HPDE6-E6E7 (cell line): ENCODE results near the gene SLCO2A1.
"Not testable (repeated sequence)": the region's sequence is repeated elsewhere in the genome, so short reads cannot be mapped to it uniquely, and the experiment has no call there.

ENCODE experiments used
- DNase-seq: peaks from one replicate; pipeline ENCODE4 v3.0.0; 2011; ENCODE audit warnings: missing footprints; ENCODE audit errors: extremely low spot score

The SLCO2A1 gene

DNA sequence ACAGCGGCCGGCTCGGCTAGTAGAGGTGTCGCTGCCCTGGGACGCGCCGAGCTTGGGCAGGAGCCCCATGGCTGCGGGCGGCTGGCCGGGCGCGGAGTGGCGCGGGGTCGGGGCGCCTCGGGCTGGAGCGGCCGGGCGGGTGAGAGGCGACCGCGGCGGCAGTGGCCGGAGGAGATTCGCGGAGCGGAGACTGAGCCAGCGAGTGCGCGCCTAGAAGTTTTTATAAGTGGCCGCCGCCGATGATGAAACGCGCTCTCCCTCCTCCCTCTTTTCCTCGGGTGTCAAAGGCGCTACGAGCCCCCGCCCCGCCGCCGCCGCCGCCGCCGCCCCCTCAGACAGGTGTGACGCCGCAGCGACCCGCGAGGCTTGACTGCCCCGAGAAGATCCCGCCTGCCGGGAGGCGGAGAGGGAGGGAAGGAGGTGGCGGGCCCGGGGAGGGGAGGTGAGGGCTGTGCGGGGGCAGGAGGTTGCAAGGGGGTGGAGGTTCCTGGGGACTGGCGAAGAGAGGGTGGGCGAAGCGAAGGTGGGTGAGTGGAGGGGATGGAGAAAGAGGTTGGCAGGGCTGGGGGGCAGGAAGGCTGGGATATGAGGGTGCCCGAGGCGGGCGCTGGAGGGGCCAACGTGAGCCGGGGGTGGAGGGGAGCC is at the start of gene SLCO2A1:
Gene SLCO2A1 (minus strand): TSS at position 192 of the 645 bp plus-strand sequence. CDS start 123 bp downstream, at position 69.
- DNase-seq: no peak

DNA sequence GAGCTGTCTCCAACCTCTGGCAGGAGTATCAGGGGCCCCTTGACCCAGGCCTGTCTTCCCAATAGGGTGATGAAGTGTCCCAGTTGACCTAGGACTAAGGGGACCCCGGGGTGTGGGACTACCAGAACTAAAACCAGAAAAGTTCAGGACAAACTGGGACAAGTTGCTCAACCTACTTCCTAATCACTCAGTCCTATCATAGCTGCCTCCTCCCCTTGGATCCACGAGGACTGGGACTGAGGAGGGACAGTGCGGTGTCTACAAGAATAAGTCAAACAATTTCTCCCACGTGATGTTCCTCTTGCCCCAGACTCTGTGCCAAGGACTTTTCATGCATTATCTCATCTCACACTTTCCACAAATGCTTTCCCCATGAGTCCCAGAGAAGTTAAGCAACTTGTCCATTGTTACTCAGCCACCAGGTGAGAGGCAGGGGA is 49.4 kb upstream of the SLCO2A1 start:
- no peak for DNase-seq

DNA sequence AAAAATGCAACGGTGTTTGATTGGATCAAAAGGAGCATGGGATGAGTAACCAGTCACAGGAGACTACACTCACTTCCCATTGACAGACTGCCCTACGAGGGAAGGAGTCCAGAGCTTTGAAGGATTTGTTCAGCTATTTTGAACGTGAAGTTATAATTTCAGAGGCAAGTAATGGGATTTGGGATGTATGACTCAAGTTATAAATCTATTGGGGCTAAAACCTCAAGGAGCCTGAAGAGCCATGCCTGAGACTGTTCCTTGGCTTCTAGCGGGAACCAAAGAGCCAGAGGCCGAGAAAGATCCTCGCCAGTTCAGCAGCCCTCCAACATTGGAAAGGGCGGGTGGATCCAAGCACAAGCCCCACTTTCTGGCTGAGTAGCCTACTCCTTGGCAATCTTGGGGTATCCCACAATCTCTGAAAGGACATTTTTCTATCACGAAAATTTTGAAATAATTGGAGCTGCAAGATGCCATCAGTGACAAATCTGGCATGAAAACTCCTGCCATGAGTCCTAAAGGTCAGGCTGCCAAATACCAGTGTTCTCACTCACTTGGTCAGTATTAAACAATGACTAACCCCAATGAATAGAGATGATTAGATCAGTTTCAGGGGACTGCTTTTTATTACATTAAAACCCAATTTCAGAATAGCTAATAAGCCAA is 48.6 kb upstream of the SLCO2A1 start:
- no peak for DNase-seq

- DNase-seq: no peak
Observed at GRCh38 chr3:134077649-134078161, 48.0 kb upstream of the SLCO2A1 start.

DNA sequence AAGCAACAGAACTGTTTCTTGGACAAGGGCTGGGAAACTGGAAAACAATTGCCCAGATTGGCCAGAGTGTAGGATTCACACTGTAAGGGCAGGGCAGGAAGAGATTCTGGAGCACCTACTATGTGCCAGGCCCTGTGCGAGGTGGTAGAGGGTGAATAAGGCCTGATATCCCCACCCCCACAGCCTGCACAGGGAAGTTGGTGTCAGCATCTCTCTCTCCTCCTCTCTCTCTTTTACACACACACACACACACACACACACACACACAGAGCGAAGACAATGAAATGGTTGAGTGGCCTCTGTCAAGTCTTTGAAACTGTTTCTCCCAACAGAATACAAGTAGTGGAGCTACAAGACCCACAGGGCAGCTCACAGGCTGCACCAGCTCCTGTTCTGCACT is 47.1 kb upstream of the SLCO2A1 start:
- no peak for DNase-seq

GRCh38 chr3:134075846-134076245 is 46.1 kb upstream of the SLCO2A1 start:
- DNase-seq: no peak

DNA sequence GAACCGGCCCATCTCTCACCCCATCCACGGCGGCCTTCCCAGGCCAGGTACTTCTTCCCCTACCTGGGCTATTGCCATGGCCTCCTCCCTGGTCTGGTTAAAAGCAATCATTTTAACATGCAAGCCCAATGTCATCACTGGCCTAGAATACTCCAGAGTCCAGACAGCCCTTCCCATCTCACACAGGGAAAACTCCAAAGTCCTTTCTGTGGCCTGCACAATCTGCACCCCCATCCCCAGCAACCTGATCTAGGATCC is 45.8 kb upstream of the SLCO2A1 start:
- DNase-seq: no peak

- no peak for DNase-seq
Observed at GRCh38 chr3:134074790-134075567, 45.3 kb upstream of the SLCO2A1 start.

GRCh38 chr3:134074001-134074789 is 44.5 kb upstream of the SLCO2A1 start:
- DNase-seq: no peak

DNA sequence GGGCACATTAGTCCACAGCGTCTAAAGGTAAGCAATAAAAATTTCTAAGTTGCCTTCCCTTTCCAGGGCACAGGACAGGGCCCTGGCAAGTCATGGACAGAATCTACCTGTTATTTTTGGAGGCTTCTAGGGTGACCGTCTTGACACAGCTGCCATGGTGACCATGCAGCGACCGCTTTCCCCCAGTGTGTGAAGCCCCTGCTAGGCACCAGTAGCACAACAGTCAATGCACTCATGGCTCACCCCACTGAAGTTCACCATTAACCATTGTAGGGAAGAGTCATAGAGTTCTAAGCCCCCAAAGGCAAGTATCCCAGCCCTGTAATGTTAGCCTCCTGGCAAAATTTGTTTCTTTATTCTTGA is 43.8 kb upstream of the SLCO2A1 start:
- no peak for DNase-seq

GRCh38 chr3:134072881-134073582 is 43.3 kb upstream of the SLCO2A1 start:
- DNase-seq: no peak

GRCh38 chr3:134070281-134070680 is 40.6 kb upstream of the SLCO2A1 start:
- DNase-seq: not testable (repeated sequence)

DNA sequence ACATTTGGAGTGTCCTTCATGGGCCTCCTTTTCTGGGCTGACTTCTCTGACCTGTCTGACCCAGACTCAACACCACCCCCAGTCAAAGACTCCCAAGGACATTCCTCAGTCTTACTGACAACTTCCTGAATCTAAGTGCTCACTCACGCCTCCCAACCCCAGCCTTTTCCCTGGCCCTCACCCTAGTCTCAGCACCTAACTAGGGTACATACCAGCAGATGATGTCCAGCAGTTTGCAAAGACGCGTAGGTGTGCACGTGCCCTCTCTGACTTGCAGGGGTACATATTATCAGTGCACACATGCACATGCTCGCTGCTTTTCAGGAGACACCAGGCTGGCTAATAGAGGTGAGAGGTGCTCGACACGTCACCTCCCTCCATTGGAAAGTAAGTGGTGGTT is 38.7 kb upstream of the SLCO2A1 start:
- DNase-seq: no peak

GRCh38 chr3:134067531-134068161 is 37.9 kb upstream of the SLCO2A1 start:
- no peak for DNase-seq

- DNase-seq: no peak
Observed at GRCh38 chr3:134066651-134067530, 37.2 kb upstream of the SLCO2A1 start.

DNA sequence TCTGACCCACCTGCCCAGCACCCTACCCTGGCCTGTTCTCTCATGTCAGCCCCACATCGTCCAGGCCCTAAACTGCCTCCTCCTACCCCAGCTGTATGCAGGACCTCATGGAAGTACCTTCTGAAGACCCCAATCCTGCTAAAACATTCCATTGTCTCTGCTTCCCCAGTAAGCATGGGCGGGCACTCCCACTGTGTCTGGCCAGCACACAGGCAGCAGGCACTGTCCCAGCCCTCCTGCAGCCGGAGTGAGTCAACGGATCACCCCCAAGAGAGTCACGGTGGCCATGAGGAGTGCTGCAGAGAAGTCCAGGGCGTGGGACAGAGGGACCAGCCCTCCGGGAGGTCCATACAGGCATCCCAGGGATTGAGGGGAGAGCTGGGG is 36.4 kb upstream of the SLCO2A1 start:
- DNase-seq: no peak

DNA sequence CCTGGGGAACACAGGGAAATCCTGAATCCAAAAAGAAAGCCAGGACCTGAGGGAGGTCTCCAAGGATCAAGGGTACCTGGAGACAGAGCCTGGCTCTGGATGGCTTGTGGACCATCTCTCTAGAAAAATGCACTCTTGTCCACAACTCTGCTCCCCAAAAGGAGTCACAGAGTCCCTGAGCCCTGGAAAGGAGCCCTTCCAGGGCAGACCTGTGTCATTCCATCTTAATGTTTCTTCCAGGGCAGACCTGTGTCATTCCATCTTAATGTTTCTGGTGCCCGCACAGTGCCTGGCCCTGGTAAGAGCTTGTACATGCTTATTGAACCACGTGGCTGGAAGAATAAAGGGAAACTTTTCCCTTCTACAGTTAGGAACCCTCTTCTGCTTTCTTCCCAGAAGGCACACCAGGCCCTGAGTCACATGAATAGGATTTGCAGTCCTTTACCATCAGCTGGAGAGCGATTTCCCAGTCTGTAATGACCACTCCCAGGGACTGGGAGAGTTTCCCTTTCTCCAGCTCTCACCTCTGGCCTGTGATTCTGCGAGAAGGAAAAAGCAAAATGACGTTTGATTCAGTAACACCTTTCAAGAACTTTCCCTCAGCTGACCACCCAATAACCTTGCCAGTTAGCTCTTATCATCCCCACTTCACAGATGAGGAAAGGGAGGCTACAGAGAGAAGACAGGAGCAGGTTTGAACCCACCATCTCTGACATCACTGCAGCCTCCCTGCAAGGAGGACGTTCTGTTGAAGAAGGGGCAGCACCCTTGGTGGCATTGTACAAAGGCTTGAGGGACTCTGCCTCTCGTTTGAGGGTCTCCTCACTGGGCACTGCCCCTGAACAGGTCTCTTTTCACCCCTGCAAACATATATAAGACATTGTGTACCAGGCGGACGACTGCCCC is 35.8 kb upstream of the SLCO2A1 start:
- DNase-seq: no peak

DNA sequence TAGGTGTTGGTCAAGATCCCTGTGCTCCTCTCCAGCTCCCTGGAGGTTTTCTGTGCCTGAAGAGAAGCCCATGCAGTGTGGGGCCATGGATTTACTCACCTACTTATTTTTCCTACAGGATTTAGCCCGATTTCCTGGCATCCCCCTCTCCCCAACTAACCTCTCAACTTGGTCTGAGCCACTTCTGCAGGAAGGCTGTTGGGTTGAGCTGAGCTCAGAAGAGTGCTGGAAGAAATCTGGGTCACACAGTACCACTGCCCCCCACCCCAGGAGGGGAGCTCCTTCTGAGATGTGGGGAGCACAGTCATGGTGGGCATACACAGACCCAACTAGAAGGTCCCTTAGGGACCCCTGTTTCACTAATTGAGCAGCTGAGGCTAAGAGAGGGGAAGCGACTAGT is 34.4 kb upstream of the SLCO2A1 start:
- DNase-seq: no peak

DNA sequence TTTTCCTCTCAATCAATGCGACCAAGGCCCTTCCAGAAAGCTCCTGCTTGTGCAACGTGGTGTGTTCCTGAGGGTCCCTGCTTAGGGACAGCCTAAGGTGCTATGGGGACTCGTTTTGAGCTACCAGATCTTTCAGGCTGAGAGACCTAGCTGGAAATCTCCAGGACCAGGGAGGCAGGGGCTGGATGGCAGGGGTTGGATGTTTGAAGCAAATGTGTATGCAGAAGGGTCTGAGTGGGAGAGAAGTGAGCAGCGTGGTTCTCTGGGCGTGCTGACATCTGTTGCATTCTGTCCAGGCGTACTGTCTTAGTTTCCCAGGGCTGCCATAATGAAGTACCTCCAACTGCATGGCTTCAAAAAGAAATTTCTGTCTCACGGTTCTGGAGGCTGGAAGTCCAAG is 31.7 kb upstream of the SLCO2A1 start:
- DNase-seq: no peak
